ENCODE results near the gene RNF151. TPM values are rescaled to one million over a fixed set of nuclear protein-coding genes. Genes with fewer than 3 reads are reported as not detected.

Gene RNF151
- total and polyA plus RNA-seq, 10 of the 15 experiments (the other 5 are each of a cell fraction or from before 2014, with no cell fraction given) = 0.17 to 0.56 TPM; not detected in 8

- H3K4me3 ChIP-seq = peak overlapping the region; percentile 87
- H3K4me1 ChIP-seq (ENCODE audit: control insufficient read depth, insufficient read depth, low read length) = peaks cover 10% of the 10 kb centered on the region; the same call in 1 of the 2 replicates
- H3K36me3 ChIP-seq (ENCODE audit: control insufficient read depth in 2 of 2, insufficient read depth in 2 of 2, low read length in 1 of 2) = peaks cover 0 to 5% of the 10 kb centered on the region in 2 experiments; a peak in 3 of 4 replicates
- FAIRE-seq = no peak
- ChIA-PET CTCF (interaction anchor here (1.0 to 2.0 kb wide), 5 partner anchors 12 to 316 kb away, joined by 3 to 8 read pairs (median 5); no protein-coding TSS in a partner anchor), RAD21 (ENCODE audit: unreplicated experiment) (interaction anchor here (1.8 kb wide), 1 partner anchor 13 kb away, joined by 6 read pairs; no protein-coding TSS in a partner anchor), POLR2A (interaction anchor here (0.6 to 2.3 kb wide), 6 partner anchors 22 to 806 kb away, joined by 3 to 6 read pairs (median 5); partner anchors contain the start of gene RPS2), SMC1A (ENCODE audit: uncharacterized antibody, unreplicated experiment) (no interaction called here)
- intact Hi-C loops (cut with micrococcal nuclease; ENCODE audit: unreplicated experiment) = no loop called here
- peaks cover 18% of the 10 kb centered on the region for H3K79me2 ChIP-seq (ENCODE audit: control insufficient read depth, insufficient read depth, low read length)
- ATAC-seq = no peak
- BruUV-seq (replicated peaks) = no TSS peak
- H4K20me1 ChIP-seq (ENCODE audit: control insufficient read depth, insufficient read depth) = no peaks in the 10 kb centered on the region
- in situ Hi-C loops (cut with MboI) = no loop called here
- no peak for DNase-seq (ENCODE audit: low read depth, low spot score)
- no peaks in the 10 kb centered on the region for H3K27me3 ChIP-seq (replicated peaks in 1 of 2; ENCODE audit: control insufficient read depth in 2 of 2, insufficient read depth in 2 of 2, low read length in 1 of 2)
- peak overlapping the region; percentile 80; the same call in 1 of the 2 replicates for H3K9ac ChIP-seq (ENCODE audit: control insufficient read depth, insufficient read depth, low read length)
- H2AFZ ChIP-seq (ENCODE audit: control insufficient read depth, low read depth, low read length) = no peak overlapping the region
- TF ChIP-seq ETV6 (conservative IDR thresholded peaks at IDR 0.05 in 1 of 2, IDR thresholded peaks at IDR 0.05 in 1 of 2; ENCODE audit: borderline replicate concordance in 1 of 2, low read depth in 1 of 2) (no peak), BHLHE40 (IDR thresholded peaks at IDR 0.05; ENCODE audit: borderline replicate concordance in 1 of 2, low read depth in 2 of 2, low read length in 1 of 2) (peak in 1 of 2 experiments; percentile 35; a peak in 1 of 4 replicates), E2F4 (IDR thresholded peaks at IDR 0.05; ENCODE audit: low read depth, low read length) (no peak), CTCF (IDR thresholded peaks at IDR 0.05 in 2 of 3, conservative IDR thresholded peaks at IDR 0.05 in 1 of 3; ENCODE audit: control insufficient read depth in 2 of 3, extremely low read depth in 1 of 3, insufficient read depth in 1 of 3, low read depth in 3 of 3, low read length in 3 of 3) (0 out of 6 replicates have a peak, but pooled peaks of 1 of the 3 experiments have one; percentile 1), MLLT1 (IDR thresholded peaks at IDR 0.05) (0 out of 2 replicates have a peak, but pooled peaks have one; percentile 42), IKZF1 (conservative IDR thresholded peaks at IDR 0.05) (no peak), SMC3 (IDR thresholded peaks at IDR 0.05; ENCODE audit: borderline replicate concordance, low read length) (no peak), EGR1 (IDR thresholded peaks at IDR 0.05; ENCODE audit: borderline replicate concordance in 1 of 2, low read depth in 2 of 2, low read length in 2 of 2) (no peak), REST (IDR thresholded peaks at IDR 0.05; ENCODE audit: low read depth, low read length) (no peak), CBX5 (IDR thresholded peaks at IDR 0.05; ENCODE audit: low read depth) (no peak), RUNX3 (IDR thresholded peaks at IDR 0.05; ENCODE audit: low read length) (no peak)
- peak overlapping the region; percentile 41; the same call in 1 of the 2 replicates for H3K27ac ChIP-seq (ENCODE audit: control insufficient read depth, insufficient read depth)
- no peaks in the 10 kb centered on the region for H3K9me3 ChIP-seq (replicated peaks; ENCODE audit: control insufficient read depth, insufficient read depth, low read length)
- H3K4me2 ChIP-seq (ENCODE audit: control insufficient read depth, insufficient read depth) = peak overlapping the region; percentile 84
- 89% methylated on average over 28 of the region's 30 CpGs for WGBS (ENCODE audit: insufficient coverage, insufficient replicate concordance, low lambda C conversion rate, missing lambda C conversion rate)
These were observed 25.3 kb upstream of the RNF151 start for GRCh38 chr16:1941162-1942046.

Data from GM12878 (cell line).